ENCODE data around the gene CNTFR.

The CNTFR gene

GRCh38 chr9:34502891-34503290 lies 86.6 kb downstream of the CNTFR start:
- DNase-seq: peak; percentile 66

- no peak for DNase-seq
Observed at GRCh38 chr9:34502471-34502870, 87.1 kb downstream of the CNTFR start.

GRCh38 chr9:34501889-34502425 lies 87.6 kb downstream of the CNTFR start:
- no peak for DNase-seq

All from COR-L47 (cell line).